Muscle of back (tissue), 11 donors: ENCODE data around the gene FAM53B. TPM values are rescaled to one million over a fixed set of nuclear protein-coding genes. Genes with fewer than 3 reads are reported as not detected.

Experiments used
- DNase-seq, 3 donors: peaks; one replicate each; pipeline versions ENCODE4 v3.0.0 to v3.0.0-alpha.2; 2013
- polyA plus RNA-seq, 10 donors: library from polyadenylated mRNA; unstranded; fragments of 120-200 nt; gene quantifications; one replicate each; pipeline ENCODE4 v1.2.1, GENCODE V29; 2013; ENCODE audit not compliant: insufficient read length in 10 of 10

The FAM53B gene
- polyA plus RNA-seq, 10 donors, result 20.8 to 27.2 (median 21.6) TPM

DNA sequence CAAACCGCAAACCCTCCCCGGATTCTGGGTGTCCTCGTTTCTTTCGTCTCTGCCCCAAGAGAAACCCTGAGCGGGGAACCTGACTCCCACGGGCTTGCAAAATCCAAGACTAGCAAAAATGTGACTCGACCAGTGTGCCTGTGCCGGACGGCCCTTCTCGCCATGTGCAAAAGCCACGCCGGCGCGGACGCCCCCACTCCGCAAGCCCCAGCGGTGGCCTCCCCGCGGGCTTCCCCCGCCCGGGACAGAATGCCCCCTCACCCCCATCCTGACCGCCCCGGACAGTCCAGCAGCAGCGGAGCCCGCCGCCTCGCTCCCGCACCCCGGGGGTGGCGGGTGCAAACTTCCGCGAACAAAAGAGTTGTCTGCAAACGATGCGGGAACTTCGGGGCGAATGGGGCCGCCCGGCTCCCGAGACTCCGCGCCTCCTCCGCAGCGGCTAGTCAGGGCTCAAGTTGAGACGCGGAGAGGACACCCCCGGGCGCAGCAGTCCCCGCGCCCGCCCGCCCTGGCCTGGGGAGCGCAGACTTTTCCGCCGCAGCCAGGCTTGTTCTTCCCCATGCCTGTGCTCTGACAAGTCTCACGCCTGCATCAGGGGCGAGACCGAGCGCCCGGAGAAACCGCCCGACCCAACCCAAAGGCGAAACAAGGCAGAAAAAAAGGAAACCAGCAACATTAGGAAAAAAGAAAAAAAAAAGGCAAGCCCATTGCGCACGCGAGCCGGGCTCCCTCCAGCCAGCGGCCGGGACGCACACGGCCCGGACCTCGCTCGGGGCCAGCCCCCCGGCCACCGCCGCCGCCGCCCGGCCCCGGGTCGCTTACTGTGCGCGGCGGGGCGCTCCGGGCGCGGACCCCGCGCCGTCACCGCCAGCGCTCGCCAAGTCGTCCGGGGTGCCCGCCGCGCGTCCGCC is 732 bp downstream of the FAM53B start:
- DNase-seq, result peak in 1 of 3 donors; percentile 74

DNA sequence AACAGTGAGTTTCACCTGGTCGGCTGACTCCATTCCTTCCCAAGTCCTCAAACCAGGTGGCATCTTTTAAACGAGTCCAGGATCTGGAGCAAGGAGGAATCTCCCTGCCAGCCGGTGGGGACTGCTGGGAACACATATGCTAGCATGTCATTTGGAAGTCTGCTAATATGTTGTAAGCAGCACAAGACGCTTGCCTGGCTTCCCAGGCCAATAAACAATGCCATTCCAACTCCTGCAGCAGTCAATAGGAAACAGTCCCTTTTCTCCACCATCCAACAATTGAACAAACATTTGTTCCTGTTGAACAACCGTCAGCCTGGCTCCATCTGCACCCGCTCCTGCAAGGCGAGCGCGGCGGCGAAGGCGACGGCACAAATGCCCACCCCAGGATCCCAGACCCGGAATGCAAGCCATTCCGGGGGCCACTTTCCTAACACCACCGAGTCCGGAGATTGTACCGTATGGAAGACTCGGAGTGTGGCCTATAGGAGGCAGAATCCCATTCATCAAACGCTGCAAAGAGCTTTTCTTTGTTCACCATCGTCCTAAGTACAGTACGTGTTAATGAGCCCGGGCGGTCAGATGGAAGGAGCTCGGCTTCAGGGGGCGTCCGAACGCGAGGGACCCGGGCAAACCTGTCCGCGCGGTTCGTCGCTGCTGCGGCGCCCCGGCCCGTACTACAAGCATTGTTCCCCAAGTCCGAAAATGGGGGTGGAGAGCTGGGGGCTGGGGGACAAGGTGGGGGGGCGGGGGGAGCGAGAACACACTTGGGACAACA is 1.6 kb downstream of the FAM53B start:
- DNase-seq, result peak in 1 of 3 donors; percentile 72

DNA sequence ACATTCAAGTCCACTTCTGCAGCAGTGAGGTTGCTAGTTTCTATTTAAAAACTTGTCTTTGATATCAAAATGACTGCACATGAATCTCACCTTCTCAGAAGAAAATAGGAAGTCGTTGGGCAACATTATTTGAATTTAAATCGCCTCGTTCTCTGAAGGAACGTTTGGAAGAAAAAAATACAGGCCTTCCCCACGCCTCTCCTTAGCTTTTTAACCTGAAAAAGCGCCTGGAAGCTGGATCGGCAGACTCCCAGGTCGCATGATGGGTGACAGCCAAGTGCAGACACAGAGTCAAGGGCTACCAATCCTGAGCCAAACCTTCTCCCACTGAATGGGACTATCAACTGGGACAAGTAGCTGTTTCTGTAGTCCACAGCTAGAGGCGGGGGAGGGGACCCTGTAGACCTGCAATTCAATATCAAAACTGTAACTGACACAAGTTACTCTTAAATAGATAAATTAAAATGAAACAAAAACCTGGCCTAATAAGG is 2.2 kb downstream of the FAM53B start:
- no peak for DNase-seq

DNA sequence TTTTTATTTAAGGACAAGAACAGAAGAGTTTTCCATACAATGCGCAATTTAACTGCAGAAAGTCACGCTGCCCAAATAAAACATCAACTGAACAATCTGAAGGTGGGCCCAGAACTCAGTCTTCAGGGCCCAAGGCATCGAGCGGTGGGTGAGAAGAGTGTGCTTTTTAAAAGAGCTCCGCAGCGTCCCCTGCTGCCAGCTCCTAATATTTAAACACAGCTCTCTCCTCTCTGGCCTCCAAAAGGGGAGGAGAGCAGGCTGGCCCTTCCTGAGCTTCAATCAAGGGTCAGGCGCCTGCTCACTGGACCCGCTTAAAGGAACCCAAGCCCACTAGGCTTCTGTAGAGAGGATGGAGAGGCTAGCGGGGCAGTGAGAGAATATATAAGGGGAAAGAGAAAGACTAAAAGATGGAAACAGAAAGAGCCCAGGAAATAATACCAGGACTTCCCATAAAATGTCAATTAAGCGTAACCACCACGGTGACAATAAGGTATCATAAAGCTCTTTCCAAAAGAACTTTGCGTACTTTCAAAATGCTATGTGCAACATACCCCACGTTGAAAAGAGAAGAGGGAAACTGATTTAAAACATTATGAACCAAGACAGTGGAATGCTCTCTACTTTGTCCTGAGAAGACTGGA is 2.8 kb downstream of the FAM53B start:
- DNase-seq, result peak; percentile 87 to 96 (median 92)

DNA sequence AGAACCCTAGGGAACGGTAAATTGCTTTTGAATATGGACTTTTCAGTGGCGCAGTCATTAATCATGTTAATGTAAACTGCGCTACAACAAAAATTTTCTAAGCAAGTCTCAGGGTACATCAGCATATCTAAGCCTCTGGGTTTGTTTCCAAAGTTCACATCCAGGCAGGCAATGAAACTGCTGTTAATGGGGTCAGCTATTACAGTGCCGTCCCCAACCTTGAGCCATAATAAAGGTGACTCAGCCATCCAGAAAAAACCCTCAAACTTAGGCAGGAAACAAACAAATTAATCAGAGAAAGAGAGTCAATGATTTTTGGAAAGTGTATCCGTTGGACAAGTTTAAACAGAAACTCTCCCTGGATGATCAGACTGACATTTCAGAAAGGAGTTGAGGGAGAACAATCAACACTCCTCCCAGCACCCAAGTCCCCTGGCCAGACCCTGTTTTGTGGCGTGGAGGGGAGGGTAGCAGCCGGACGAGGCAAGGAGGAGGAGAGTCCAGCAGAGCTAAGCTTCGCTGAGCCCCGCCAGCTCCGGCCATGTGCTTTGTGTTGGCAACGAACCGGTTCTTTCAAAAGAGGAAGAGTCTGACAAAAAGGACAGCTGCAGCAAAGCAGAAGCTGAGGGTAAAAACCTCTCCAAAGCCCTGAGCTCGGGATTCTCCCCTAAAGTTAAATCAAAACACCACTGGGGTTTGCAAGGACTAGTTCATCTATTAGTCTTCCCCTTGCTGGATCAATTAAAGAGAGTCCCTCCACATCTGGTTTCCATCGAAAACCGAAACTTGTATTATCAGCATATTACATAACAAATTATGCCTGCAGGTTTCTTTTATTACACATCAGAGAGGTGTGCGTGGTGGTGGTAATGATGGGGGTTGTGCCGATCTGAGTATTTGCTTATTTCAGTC is 3.6 kb downstream of the FAM53B start:
- peak; percentile 80 to 94 (median 84) for DNase-seq

DNA sequence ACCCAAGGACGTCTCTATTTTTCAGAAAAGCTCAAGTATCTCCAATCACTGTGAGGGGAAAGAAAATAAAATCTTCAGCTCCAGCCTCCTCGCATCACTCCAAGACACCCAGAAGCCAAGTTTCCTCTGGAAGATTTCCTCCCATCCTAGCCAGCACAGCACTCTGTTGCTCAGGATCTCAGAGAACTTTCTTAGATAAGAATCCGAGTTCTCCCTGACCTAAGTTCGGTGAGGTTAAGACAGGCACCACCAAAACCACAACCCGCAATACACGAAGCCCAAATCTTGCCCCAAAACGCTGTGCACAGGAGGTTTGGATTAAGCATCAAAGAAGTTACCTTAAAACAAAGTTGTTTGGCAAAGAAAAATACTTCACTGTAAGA is 4.2 kb downstream of the FAM53B start:
- peak; percentile 79 to 93 (median 82) for DNase-seq

DNA sequence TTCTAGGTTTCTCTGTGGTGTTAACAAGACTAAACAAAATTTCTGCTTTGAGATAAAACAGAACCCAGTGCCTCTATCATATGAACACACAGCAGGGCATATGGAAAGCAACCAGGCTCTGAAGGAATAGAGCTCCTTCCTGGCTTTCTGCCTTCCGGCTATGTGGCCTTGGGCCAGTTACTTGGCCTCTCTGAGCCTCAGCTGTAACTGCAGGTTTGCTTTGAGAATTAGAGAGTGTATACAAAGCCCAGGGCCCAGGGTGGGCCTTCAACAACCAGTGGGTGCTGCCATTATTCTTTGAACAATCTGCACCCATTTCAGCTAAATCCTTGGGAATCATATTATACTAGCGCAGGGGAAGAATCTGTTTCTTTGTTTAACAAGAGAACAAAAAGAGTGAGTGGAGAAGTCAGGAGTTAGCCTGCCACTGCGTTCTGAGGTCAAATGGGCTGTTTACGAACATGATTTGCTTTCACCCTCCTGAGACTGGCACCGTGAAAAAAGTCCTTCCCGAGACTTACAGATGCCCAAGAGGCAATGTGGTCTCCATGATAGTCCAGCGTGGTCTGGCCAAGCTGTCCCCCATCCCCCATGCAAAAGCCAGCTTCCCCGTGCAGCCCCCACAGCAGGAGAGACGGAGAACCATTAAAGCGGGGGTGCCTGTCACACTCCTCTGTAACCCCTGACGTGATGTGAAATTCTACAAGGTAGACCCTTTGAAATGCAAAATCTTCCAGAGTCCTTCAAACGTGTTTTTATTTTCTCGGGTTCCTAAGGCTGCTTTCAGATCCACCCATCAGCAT is 4.9 kb downstream of the FAM53B start:
- no peak for DNase-seq

DNA sequence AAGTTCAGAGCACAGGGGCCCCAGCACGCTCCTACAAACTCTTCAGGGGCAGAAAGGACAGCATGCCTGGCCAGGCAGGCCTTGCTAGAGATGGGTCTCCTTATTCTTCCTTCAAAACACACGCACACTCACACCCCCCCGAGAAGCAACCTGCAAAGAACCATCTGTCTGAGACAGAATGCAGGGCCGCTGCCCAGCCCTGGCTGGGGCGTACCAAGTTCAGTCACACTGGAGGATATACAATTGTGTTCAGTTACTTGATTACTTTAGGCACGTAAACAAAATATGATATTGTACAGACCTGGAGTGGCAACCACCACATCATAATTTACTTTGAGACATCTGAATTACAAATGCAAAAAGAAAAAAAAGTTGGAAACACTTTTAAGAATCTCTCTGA is 5.7 kb downstream of the FAM53B start:
- no peak for DNase-seq

DNA sequence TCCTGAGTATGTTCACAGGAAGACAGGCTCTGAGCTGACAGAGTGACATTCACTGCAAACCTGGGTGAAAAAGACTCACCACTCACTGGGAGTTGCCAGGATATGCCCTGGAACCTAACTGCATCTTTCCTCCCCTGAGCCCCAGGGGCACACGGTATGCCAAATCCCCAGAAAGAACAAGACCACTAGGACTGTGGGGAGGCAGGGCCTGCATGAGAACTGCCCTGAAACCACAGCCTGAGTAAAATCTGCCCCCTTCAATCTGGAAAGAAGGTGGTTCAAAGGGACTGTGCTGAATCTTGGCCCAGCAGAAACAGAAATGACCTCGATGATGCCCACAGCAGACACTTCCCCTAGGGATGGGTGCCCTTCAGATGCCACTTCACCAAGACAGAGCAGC is 6.5 kb downstream of the FAM53B start:
- no peak for DNase-seq

GRCh38 chr10:124737221-124737620 is 7.0 kb downstream of the FAM53B start:
- DNase-seq, result no peak

- DNase-seq, result peak; percentile 68 to 79 (median 71)
Measured at GRCh38 chr10:124736491-124737136, 7.6 kb downstream of the FAM53B start.

DNA sequence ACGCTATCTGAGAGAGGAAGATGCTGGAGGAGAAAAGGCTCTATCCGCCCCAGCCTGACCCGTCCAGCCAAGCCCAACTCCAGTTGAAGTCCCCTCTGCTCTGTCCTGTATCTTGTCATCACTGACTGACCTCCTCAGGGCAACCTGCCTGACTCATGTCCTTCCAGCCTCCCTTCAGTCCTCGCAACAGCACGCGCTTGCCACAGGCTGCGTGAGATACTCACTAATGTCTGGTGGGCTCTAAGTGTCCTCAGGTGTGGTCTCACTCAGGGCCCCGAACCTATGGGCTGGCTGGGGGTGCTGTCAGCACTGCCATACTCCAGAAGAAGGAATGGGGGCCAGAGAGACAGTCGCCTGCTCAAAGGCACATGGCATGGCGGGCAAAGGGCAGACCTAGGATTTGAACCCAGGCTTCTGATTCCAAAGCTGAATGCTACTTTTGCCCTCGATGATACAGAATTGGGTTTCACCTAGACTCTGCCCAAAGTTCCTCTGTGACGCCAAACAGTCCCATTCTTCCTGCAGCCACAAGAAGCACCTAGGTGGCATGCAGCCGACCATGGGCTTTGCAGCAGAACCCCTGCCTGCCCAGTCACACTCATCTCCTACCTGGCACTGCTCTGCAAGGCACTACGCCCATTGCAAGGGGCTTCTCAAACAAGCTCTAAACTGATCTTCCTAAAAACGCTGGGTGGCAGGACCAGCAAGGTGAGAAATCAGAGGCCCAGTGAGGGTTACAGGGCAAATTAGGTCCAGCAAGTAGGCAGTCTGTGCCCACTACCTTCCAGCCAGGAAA is 8.5 kb downstream of the FAM53B start:
- no peak for DNase-seq

DNA sequence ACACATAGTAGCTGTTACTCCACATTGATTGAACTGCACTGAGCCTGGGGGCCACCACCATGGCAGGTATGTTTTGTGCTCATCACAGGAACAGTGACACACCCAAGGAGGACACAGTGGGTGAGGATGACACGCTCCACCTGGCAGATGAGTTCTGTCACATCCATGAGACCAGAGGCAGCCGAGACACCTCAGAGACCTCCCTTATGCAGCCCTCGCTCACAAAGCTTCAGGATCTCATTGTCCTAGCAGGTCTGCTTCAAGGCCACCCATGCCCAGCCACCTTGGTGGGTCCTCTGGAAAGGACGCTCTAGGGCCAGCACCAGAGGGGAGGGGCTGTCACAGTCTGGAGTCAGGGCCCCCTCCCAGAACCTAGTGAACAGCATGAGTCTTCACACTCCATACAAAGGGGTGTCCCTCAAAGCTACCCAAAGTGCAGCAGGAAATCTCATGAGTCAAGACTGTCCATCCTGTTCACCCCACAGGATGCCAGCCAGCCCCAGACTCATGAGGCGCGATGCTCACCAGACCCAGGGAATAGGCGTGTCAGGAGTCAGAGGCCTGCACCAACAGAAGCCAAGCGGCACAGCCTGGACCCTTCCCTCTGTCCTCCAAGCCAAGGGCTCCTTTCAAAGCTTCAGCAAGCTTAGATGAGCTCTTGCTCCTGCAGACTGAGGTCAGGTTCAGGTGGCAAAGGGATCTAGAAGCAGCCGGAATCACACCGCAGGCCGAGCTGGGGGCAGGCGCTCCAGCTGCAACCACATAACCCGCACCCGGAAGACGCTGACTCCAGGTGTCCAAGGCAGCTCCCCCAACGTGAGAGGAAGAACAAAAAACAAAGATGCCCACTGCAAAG is 9.6 kb downstream of the FAM53B start:
- DNase-seq, result no peak

DNA sequence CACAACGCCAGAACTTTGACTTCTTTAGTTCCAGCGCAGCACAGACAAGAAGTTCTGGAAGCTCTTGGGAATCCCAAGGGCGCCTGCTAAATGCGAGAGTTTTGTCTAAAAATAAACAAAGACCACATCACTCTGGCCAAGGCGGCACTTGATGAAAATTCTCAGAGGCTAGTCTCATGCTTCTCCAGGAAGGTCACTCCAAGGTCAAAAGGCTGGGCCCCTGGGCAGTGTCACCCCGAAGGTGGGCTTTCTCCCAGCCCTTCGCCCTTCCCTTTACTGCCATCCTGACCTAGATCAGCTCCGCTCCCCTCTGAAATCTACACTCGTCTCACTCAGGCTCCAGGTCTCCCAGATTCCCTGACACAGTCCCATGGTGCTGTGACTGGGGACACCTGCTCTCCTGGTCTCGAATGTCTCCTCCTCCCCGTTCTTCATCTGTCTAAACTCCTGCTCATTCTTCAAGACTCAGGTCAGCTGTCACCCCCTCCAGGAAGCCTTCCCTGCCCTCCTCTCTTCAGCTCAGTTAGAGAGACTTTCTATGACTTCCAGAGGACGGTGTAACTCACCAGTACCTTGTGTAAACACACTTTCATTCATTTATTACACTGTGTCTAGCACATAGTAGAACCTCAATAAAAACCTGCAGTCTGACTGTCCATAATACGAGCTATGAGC is 10.5 kb downstream of the FAM53B start:
- peak in 1 of 3 donors; percentile 54 for DNase-seq

DNA sequence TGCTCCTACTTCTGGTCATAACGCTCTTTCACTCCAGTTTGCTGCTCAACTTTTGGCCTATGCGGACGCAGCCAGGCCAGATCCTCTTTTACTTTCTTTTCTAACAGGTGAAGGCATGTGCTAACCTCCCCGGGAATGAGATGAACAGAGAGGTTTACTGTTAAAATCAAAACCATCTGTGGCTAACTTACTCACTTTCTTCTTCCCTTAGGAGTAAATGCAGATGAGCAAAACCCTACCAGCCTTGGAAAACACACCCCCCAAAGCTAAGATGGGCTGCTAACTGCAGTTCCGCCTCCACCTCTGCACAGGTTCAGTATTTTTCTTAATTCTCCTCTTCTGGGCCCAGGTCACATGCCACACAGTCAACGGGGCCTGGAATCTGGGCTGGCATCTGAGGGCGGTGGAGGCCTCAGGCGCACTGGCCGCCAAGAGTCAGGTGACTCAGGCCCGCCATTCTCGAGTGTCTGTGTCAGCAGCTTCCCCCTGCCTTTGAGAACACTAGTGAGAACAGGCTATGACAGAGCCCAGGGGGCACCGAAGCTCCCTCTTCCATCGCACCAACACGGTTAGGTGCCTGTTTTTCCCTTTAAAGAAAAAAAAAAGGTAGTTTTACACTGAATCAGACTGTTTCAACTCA is 11.1 kb downstream of the FAM53B start:
- peak in 1 of 3 donors; percentile 54 for DNase-seq

DNA sequence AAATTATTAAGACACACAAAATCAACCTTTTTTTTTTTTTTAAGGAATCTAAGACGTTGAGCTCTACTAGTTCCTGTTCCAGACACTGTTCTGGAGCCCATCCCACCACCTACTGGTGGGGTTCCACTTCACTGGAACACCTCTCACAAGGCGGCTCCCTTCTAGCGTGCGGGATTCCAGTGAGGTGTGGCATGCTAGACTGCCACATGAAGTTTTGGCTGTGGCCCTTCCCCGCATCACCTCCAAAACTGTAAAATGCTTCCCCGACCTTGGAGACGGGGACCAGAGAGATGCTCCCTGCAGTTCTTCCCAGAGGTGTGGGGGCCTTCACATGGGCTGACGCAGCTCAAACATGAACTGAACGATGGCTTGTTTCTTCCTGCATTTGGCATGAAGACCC is 12.6 kb downstream of the FAM53B start:
- DNase-seq, result no peak

- no peak for DNase-seq
Measured at GRCh38 chr10:124730790-124731189, 13.4 kb downstream of the FAM53B start.
